ENCODE data around the gene NR4A2.

- TF ChIP-seq, protein P1, sequence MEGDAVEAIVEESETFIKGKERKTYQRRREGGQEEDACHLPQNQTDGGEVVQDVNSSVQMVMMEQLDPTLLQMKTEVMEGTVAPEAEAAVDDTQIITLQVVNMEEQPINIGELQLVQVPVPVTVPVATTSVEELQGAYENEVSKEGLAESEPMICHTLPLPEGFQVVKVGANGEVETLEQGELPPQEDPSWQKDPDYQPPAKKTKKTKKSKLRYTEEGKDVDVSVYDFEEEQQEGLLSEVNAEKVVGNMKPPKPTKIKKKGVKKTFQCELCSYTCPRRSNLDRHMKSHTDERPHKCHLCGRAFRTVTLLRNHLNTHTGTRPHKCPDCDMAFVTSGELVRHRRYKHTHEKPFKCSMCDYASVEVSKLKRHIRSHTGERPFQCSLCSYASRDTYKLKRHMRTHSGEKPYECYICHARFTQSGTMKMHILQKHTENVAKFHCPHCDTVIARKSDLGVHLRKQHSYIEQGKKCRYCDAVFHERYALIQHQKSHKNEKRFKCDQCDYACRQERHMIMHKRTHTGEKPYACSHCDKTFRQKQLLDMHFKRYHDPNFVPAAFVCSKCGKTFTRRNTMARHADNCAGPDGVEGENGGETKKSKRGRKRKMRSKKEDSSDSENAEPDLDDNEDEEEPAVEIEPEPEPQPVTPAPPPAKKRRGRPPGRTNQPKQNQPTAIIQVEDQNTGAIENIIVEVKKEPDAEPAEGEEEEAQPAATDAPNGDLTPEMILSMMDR (IDR thresholded peaks at IDR 0.05), result no peak
- TF ChIP-seq POLR2A (IDR thresholded peaks at IDR 0.05), result no peak
These were observed 27.4 kb downstream of the NR4A2 start for GRCh38 chr2:156305121-156305520.
